ENCODE data around the gene JCHAIN. TPM values are rescaled to one million over a fixed set of nuclear protein-coding genes. Genes with fewer than 3 reads are reported as not detected.

JCHAIN gene
- total and polyA plus RNA-seq, 9 of the 15 experiments (the other 6 are each of a cell fraction or from before 2014, with no cell fraction given): 0.04 to 0.68 (median 0.26) TPM; not detected in 5

DNA sequence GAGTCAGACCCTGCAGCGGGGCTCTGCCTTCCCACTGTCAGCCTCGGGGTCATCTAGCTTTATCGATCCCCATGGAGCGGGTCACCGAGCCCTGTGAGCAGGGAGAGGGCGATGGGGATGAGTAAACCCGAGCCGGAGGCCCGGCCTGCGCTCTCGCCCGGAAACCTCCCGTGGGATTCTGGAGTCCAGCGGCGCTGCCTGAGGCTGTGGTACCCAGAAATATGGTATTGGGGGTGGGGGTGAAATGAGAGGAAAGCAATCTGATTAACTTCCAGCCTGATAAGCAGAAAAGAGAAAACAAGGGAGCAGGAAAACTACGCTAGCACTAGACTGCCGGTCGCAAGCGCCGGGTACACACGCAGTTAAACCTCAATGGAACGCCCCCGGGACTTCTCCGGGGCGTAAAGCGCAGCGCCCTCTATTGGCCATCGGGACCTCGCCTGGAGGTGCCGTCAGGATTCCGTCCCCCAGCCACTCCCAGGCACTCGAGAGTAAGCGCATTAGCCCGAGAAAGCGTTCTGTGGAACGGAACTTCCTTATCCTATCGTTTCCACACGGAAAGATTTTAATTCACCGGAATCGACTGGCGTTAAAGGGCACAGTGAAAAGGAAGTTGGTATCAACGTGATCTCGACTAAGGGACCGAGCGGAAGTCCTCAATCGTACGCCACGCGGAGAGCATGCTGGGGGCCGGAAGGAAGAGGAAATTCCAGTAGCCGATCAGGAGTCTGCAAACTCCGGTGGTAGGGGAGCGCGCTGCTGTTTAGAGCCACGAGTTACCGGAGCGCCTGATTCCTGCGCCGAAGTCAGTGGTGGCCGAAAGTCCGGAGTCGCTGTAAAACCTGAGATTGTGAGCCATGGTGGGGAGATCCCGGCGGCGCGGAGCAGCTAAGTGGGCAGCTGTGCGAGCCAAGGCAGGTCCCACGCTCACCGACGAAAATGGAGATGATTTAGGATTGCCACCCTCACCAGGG is 21.8 kb upstream of the JCHAIN start, which contains the start of gene UTP3 (continued):
- TF ChIP-seq RREB1 (CRISPR knock-in tag; IDR thresholded peaks at IDR 0.05): 0 out of 2 replicates have a peak, but pooled peaks have one; percentile 7
- no peak for TF ChIP-seq HNRNPL (IDR thresholded peaks at IDR 0.05; ENCODE audit: low read depth, low read length)
- TF ChIP-seq, protein P1, sequence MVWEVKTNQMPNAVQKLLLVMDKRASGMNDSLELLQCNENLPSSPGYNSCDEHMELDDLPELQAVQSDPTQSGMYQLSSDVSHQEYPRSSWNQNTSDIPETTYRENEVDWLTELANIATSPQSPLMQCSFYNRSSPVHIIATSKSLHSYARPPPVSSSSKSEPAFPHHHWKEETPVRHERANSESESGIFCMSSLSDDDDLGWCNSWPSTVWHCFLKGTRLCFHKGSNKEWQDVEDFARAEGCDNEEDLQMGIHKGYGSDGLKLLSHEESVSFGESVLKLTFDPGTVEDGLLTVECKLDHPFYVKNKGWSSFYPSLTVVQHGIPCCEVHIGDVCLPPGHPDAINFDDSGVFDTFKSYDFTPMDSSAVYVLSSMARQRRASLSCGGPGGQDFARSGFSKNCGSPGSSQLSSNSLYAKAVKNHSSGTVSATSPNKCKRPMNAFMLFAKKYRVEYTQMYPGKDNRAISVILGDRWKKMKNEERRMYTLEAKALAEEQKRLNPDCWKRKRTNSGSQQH (CRISPR knock-in tag; IDR thresholded peaks at IDR 0.05): no peak
- TF ChIP-seq, protein P2, sequence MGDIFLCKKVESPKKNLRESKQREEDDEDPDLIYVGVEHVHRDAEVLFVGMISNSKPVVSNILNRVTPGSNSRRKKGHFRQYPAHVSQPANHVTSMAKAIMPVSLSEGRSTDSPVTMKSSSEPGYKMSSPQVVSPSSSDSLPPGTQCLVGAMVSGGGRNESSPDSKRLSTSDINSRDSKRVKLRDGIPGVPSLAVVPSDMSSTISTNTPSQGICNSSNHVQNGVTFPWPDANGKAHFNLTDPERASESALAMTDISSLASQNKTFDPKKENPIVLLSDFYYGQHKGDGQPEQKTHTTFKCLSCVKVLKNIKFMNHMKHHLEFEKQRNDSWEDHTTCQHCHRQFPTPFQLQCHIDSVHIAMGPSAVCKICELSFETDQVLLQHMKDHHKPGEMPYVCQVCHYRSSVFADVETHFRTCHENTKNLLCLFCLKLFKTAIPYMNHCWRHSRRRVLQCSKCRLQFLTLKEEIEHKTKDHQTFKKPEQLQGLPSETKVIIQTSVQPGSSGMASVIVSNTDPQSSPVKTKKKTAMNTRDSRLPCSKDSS (IDR thresholded peaks at IDR 0.05; ENCODE audit: low read depth, partially characterized antibody): no peak
- TF ChIP-seq PTBP1 (IDR thresholded peaks at IDR 0.05; ENCODE audit: low read depth, low read length): 0 out of 2 replicates have a peak, but pooled peaks have one; percentile 22
- no peak for TF ChIP-seq RFX1 (IDR thresholded peaks at IDR 0.05)
- TF ChIP-seq XRCC4 (IDR thresholded peaks at IDR 0.05; ENCODE audit: extremely low read depth, insufficient read depth, insufficient read length): no peak
- TF ChIP-seq, protein P3, sequence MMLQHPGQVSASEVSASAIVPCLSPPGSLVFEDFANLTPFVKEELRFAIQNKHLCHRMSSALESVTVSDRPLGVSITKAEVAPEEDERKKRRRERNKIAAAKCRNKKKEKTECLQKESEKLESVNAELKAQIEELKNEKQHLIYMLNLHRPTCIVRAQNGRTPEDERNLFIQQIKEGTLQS (IDR thresholded peaks at IDR 0.05): peak; percentile 10; the same call in 1 of the 2 replicates
- TF ChIP-seq, protein P3 (CRISPR knock-in tag; conservative IDR thresholded peaks at IDR 0.05): peak; percentile 87
- peak; percentile 57 to 98; a peak in 3 of 4 replicates for TF ChIP-seq MAZ (CRISPR knock-in tag; conservative IDR thresholded peaks at IDR 0.05 in 1 of 2, IDR thresholded peaks at IDR 0.05 in 1 of 2)
- TF ChIP-seq U2AF1 (optimal IDR thresholded peaks at IDR 0.05; ENCODE audit: low read depth, low read length): no peak
- TF ChIP-seq PURB (CRISPR knock-in tag; IDR thresholded peaks at IDR 0.05; ENCODE audit: low read depth): no peak
- TF ChIP-seq ATF1 (CRISPR knock-in tag; IDR thresholded peaks at IDR 0.05): no peak
- TF ChIP-seq ATF1 (tag; IDR thresholded peaks at IDR 0.05): peak; percentile 89
- TF ChIP-seq MIER1 (IDR thresholded peaks at IDR 0.05; ENCODE audit: low read depth): no peak
- TF ChIP-seq CBFA2T3 (IDR thresholded peaks at IDR 0.05): 0 out of 2 replicates have a peak, but pooled peaks have one; percentile 21
- TF ChIP-seq ZNF316 (IDR thresholded peaks at IDR 0.05): no peak
- no peak for TF ChIP-seq ZBTB17 (CRISPR knock-in tag; IDR thresholded peaks at IDR 0.05)
